HCT116 (cell line): ENCODE results near the gene HOXA1. TPM values are rescaled to one million over a fixed set of nuclear protein-coding genes. Genes with fewer than 3 reads are reported as not detected.

ENCODE experiments used
- ATAC-seq: fragments of 200-7000 bp; cut with Tn5 transposase; 2 replicates; pipeline ENCODE4 v1.9.1; 2020; ENCODE audit warnings: mild to moderate bottlenecking, moderate library complexity
- BruUV-seq: library from RNA; stranded (reverse); fragments of 400-500 nt; replicated peaks from 2 replicates; lab custom pipeline; 2021; lab: Mats Ljungman, UMichigan
- CTCF ChIA-PET: fragments of 300-600 bp; sonication (Branson Sonifier 250); formaldehyde crosslinking; loops from one replicate; lab custom pipeline; 2021; ENCODE audit warnings: antibody characterized with exemption; lab: Charles Lee
- POLR2A ChIA-PET: fragments of 300-600, 350-600 bp; sonication (Branson Sonifier 250); formaldehyde crosslinking; loops from one replicate; lab custom pipeline; 2021; ENCODE audit warnings: antibody characterized with exemption; lab: Charles Lee
- RAD21 ChIA-PET, 2 experiments: fragments of 300-600 bp; sonication (Branson Sonifier 250); formaldehyde crosslinking; loops; one replicate each; lab custom pipeline; 2023; ENCODE audit warnings: low total read pairs in 2 of 2; ENCODE audit not compliant: uncharacterized antibody in 2 of 2, unreplicated experiment in 2 of 2, low non-redundant PET in 1 of 2; lab: Charles Lee
- DNase-seq: peaks from one replicate; pipeline ENCODE4 v3.0.0-alpha.2; 2010; ENCODE audit warnings: low read depth, low spot score
- H2AFZ ChIP-seq: fragments of 200-600 bp; shearing (Covaris generic), sonication (generic); 2 replicates; pipeline ENCODE4 v1.6.1; 2017; ENCODE audit warnings: low read depth, mixed run types, mixed read lengths, antibody characterized with exemption, low read length; ENCODE audit not compliant: poor library complexity, severe bottlenecking
- H3K27ac ChIP-seq: 2 replicates; pipeline ENCODE4 v1.5.1; 2012; ENCODE audit warnings: low read depth, low read length
- H3K27me3 ChIP-seq: fragments of 200-600 bp; sonication (generic); 2 replicates; pipeline ENCODE4 v1.6.1; 2016; ENCODE audit warnings: mixed run types, low read length, mixed read lengths; ENCODE audit not compliant: insufficient read depth
- H3K36me3 ChIP-seq, 2 experiments: fragments of 200-500 bp in 1 of 2; fragments of 200-600 bp in 1 of 2; sonication (Bioruptor generic) in 1 of 2; sonication (generic) in 1 of 2; 2 replicates each; pipeline versions ENCODE4 v1.5.1 to v1.6.1; 2014 to 2016; ENCODE audit warnings: low read length in 2 of 2, inconsistent platforms in 1 of 2, mixed read lengths in 1 of 2, mixed run types in 1 of 2; ENCODE audit not compliant: insufficient read depth in 2 of 2, control insufficient read depth in 1 of 2
- H3K4me1 ChIP-seq, 2 experiments: fragments of 200-600 bp in 1 of 2; sonication (generic) in 1 of 2; 2 replicates each; pipeline versions ENCODE4 v1.5.1 to v1.6.1; 2012 to 2017; ENCODE audit warnings: low read length in 2 of 2, inconsistent platforms in 1 of 2, mild to moderate bottlenecking in 1 of 2, mixed read lengths in 1 of 2, mixed run types in 1 of 2, moderate library complexity in 1 of 2; ENCODE audit not compliant: insufficient read depth in 2 of 2, control insufficient read depth in 1 of 2
- H3K4me2 ChIP-seq: fragments of 200-600 bp; sonication (generic); 2 replicates; pipeline ENCODE4 v1.6.1; 2017; ENCODE audit warnings: mixed run types, low read length, mixed read lengths
- H3K4me3 ChIP-seq, 2 experiments: fragments of 200-600 bp in 1 of 2; sonication (generic) in 1 of 2; replicated peaks in 1 of 2; 2 replicates each; pipeline ENCODE4 v1.5.1; 2011 to 2016; ENCODE audit warnings: low read length in 2 of 2, control low read depth in 1 of 2, low read depth in 1 of 2, mild to moderate bottlenecking in 1 of 2, mixed read lengths in 1 of 2, mixed run types in 1 of 2
- H3K79me2 ChIP-seq: fragments of 200-600 bp; sonication (generic); 2 replicates; pipeline ENCODE4 v1.6.1; 2017; ENCODE audit warnings: mild to moderate bottlenecking, mixed run types, low read length, moderate library complexity, mixed read lengths; ENCODE audit not compliant: insufficient read depth
- H3K9ac ChIP-seq: fragments of 200-600 bp; sonication (generic); 2 replicates; pipeline ENCODE4 v1.6.1; 2016; ENCODE audit warnings: low read length, mixed read lengths
- H3K9me2 ChIP-seq: fragments of 200-600 bp; sonication (generic), shearing (Covaris generic); 2 replicates; pipeline ENCODE4 v1.6.1; 2017; ENCODE audit warnings: mixed run types, mild to moderate bottlenecking, moderate library complexity; ENCODE audit not compliant: insufficient read depth
- H3K9me3 ChIP-seq, 2 experiments: fragments of 200-500 bp in 1 of 2; fragments of 200-600 bp in 1 of 2; sonication (Bioruptor generic) in 1 of 2; sonication (generic) in 1 of 2; 2 replicates each; pipeline ENCODE4 v1.6.1; 2014 to 2017; ENCODE audit warnings: low read length in 2 of 2, mixed read lengths in 2 of 2, inconsistent platforms in 1 of 2, low read depth in 1 of 2, mild to moderate bottlenecking in 1 of 2, mixed run types in 1 of 2, moderate library complexity in 1 of 2; ENCODE audit not compliant: control insufficient read depth in 1 of 2, insufficient read depth in 1 of 2
- H4K20me1 ChIP-seq: fragments of 200-600 bp; sonication (generic), shearing (Covaris generic); 2 replicates; pipeline ENCODE4 v1.6.1; 2017; ENCODE audit warnings: mixed run types, mild to moderate bottlenecking, moderate library complexity; ENCODE audit not compliant: insufficient read depth
- CBX3 ChIP-seq: IDR thresholded peaks from 2 replicates; pipeline ENCODE4 v1.6.1; 2012; ENCODE audit warnings: low read depth
- EGR1 ChIP-seq: IDR thresholded peaks from 2 replicates; pipeline ENCODE4 v1.6.1; 2012; ENCODE audit warnings: low read depth
- POLR2A ChIP-seq: IDR thresholded peaks from 2 replicates; pipeline ENCODE4 v1.7.0; 2011; ENCODE audit warnings: borderline replicate concordance; ENCODE audit not compliant: insufficient read depth, insufficient read length; ENCODE audit errors: extremely low read depth
- intact Hi-C: fragments of 100-400 bp; cut with micrococcal nuclease; formaldehyde crosslinking; loops from 2 replicates; pipeline ENCODE4 v1.10.0; 2022
- total RNA-seq: library from RNA; stranded (reverse); gene quantifications from one replicate; pipeline ENCODE4 v1.2.1, GENCODE V29; 2021; ENCODE audit not compliant: unreplicated experiment
- TF ChIP-seq, protein P1 (sequence below): IDR thresholded peaks from 2 replicates; pipeline ENCODE4 v1.6.1; 2012

Gene HOXA1
- total RNA-seq, 1 experiment from 2014 or later = 2.8 TPM

DNA sequence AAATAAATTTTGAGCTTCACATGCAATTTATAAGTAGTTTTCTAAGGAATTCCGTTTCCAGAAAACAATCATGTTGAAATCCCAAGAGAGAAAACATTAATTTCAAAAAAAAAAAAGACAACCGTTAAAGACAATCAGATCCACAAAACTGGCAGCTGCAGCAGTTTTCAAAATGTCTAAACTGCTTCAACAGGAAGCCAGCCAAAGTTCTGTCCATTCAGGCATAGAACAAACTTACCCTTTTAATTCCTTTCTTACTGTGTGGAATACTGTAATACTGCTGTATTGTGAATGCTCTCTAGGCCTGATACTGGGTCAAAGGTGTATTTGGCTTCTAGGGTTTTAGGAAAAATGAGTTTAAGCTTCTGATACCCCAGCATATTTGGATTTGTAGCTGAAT, 31.6 kb downstream of the HOXA1 start:
- BruUV-seq = no TSS peak
- H3K4me1 ChIP-seq = peaks cover 0 to 10% of the 10 kb centered on the region in 2 experiments; a peak in 2 of 4 replicates
- H3K9ac ChIP-seq = no peak overlapping the region
- H3K79me2 ChIP-seq = no peaks in the 10 kb centered on the region
- H3K4me2 ChIP-seq = no peak overlapping the region
- no peak overlapping the region for H2AFZ ChIP-seq
- RAD21 ChIA-PET = no interaction called here
- CTCF ChIA-PET = no interaction called here
- intact Hi-C loops = no loop called here
- H3K4me3 ChIP-seq = no peak overlapping the region
- no peaks in the 10 kb centered on the region for H4K20me1 ChIP-seq
- no peak overlapping the region for H3K27ac ChIP-seq
- no peak for TF ChIP-seq CBX3
- TF ChIP-seq EGR1 = no peak
- TF ChIP-seq, protein P1, sequence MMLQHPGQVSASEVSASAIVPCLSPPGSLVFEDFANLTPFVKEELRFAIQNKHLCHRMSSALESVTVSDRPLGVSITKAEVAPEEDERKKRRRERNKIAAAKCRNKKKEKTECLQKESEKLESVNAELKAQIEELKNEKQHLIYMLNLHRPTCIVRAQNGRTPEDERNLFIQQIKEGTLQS = no peak
- H3K9me3 ChIP-seq = no peaks in the 10 kb centered on the region
- POLR2A ChIA-PET = no interaction called here
- no peaks in the 10 kb centered on the region for H3K27me3 ChIP-seq
- no peak for ATAC-seq
- DNase-seq = no peak
- H3K36me3 ChIP-seq = no peaks in the 10 kb centered on the region
- no peaks in the 10 kb centered on the region for H3K9me2 ChIP-seq

GRCh38 chr7:27062946-27063345, 32.9 kb downstream of the HOXA1 start:
- ATAC-seq (no peak), DNase-seq (no peak)
- Histone ChIP-seq H3K36me3 (no peaks in the 10 kb centered on the region), H4K20me1 (no peaks in the 10 kb centered on the region), H2AFZ (no peak overlapping the region), H3K27me3 (no peaks in the 10 kb centered on the region), H3K79me2 (no peaks in the 10 kb centered on the region), H3K4me1 (peaks cover 0 to 10% of the 10 kb centered on the region in 2 experiments; a peak in 2 of 4 replicates), H3K9ac (no peak overlapping the region), H3K4me3 (no peak overlapping the region), H3K9me2 (no peaks in the 10 kb centered on the region), H3K27ac (no peak overlapping the region), H3K4me2 (no peak overlapping the region), H3K9me3 (no peaks in the 10 kb centered on the region)
- TF ChIP-seq POLR2A = no peak
- no TSS peak for BruUV-seq
- ChIA-PET CTCF (no interaction called here), POLR2A (no interaction called here), RAD21 (no interaction called here)
- intact Hi-C loops = no loop called here
